DOHH2 (cell line): ENCODE data around the gene PDLIM1.

ENCODE experiments used
- H3F3A ChIP-seq: fragments of 200-600 bp; sonication (generic), shearing (Covaris generic); 2 replicates; pipeline ENCODE4 v1.6.0; 2016; ENCODE audit warnings: antibody characterized with exemption, mild to moderate bottlenecking; ENCODE audit not compliant: control insufficient read depth, insufficient read depth
- H3K27ac ChIP-seq: fragments of 200-600 bp; sonication (generic); 2 replicates; pipeline ENCODE4 v1.5.1; 2014; ENCODE audit warnings: low read depth, mild to moderate bottlenecking, low read length, moderate library complexity
- H3K27me3 ChIP-seq: fragments of 200-600 bp; sonication (generic); 2 replicates; pipeline ENCODE4 v1.6.1; 2014; ENCODE audit warnings: mild to moderate bottlenecking, low read length, mixed read lengths; ENCODE audit not compliant: control insufficient read depth
- H3K36me3 ChIP-seq: fragments of 200-600 bp; sonication (generic); 2 replicates; pipeline ENCODE4 v1.6.1; 2014; ENCODE audit warnings: mild to moderate bottlenecking, low read length, moderate library complexity, mixed read lengths; ENCODE audit not compliant: control insufficient read depth
- H3K4me1 ChIP-seq: fragments of 200-600 bp; sonication (generic); 2 replicates; pipeline ENCODE4 v1.6.1; 2014; ENCODE audit warnings: mild to moderate bottlenecking, low read length, mixed read lengths; ENCODE audit not compliant: control insufficient read depth
- H3K4me2 ChIP-seq: fragments of 200-600 bp; sonication (generic); 2 replicates; pipeline ENCODE4 v1.6.0; 2014; ENCODE audit warnings: mild to moderate bottlenecking, low read length, moderate library complexity
- H3K4me3 ChIP-seq: fragments of 200-600 bp; sonication (generic); 2 replicates; pipeline ENCODE4 v1.5.1; 2014; ENCODE audit warnings: mild to moderate bottlenecking, low read length, mixed read lengths
- H3K79me2 ChIP-seq: fragments of 200-600 bp; sonication (generic); 2 replicates; pipeline ENCODE4 v1.6.1; 2014; ENCODE audit warnings: mild to moderate bottlenecking, low read length, mixed read lengths; ENCODE audit not compliant: control insufficient read depth
- H3K9me2 ChIP-seq: fragments of 200-600 bp; sonication (generic); replicated peaks from 2 replicates; pipeline ENCODE4 v1.6.1; 2014; ENCODE audit warnings: mild to moderate bottlenecking, low read length, mixed read lengths; ENCODE audit not compliant: control insufficient read depth
- H3K9me3 ChIP-seq: fragments of 200-600 bp; sonication (generic); 2 replicates; pipeline ENCODE4 v1.6.1; 2014; ENCODE audit warnings: antibody characterized with exemption, low read length, mixed read lengths; ENCODE audit not compliant: control insufficient read depth, insufficient read depth
- H4K20me1 ChIP-seq: fragments of 200-600 bp; sonication (generic); 2 replicates; pipeline ENCODE4 v1.6.0; 2014; ENCODE audit warnings: low read depth, mild to moderate bottlenecking, antibody characterized with exemption, low read length, moderate library complexity; ENCODE audit not compliant: control insufficient read depth, insufficient read depth
- CTCF ChIP-seq: fragments of 200-600 bp; sonication (generic); IDR thresholded peaks from one replicate; pipeline ENCODE4 v1.5.1; 2014; ENCODE audit warnings: antibody characterized with exemption, mild to moderate bottlenecking, low read depth, low read length; ENCODE audit not compliant: poor library complexity, severe bottlenecking
- EZH2phosphoT487 ChIP-seq: fragments of 200-600 bp; sonication (generic); IDR thresholded peaks from 2 replicates; pipeline ENCODE4 v1.6.1; 2017; ENCODE audit warnings: borderline replicate concordance, mild to moderate bottlenecking, antibody characterized with exemption, low read length, moderate library complexity, mixed read lengths

PDLIM1 gene

DNA sequence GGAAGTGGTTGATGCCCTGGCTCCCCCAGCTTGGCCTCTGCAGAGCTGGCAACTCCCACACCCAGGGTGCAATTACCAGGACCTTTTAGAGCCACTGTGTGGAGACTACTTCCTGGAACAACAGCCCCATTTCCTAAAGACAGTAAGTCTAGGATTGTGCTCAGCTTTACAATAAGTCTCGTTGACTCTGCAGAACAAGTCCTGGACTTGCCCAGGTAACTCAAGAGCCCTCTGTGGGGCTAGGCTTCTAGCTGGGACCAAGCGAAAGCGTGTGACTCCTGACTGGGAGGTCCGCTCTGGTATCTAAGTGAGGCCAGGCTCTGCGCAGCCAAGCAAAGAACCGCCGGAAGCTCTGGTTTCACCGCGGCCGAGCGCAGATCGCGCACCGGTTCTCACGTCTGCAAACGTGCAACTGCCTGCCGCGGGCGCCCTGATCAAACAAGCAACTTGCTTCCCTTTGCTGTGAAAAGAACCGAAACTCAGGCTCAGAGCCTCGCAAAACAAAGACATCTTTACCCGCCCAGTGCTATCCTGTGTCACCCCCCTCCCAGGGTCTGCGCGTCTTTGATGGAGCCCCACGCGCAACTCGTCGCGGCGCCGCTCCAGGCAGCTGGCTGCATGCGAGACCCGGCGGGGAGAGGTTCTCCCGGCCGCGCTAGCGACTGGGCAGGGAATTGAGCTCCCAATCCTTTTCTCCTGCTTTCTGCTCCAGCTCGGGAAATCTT lies 4.4 kb upstream of the PDLIM1 start:
- Histone ChIP-seq H3K27me3 (no peaks in the 10 kb centered on the region), H3F3A (peaks cover 32% of the 10 kb centered on the region), H3K4me2 (peak overlapping the region; percentile 96), H3K27ac (peak overlapping the region; percentile 97), H3K79me2 (peaks cover 5% of the 10 kb centered on the region), H3K4me1 (peaks cover 68% of the 10 kb centered on the region), H4K20me1 (no peaks in the 10 kb centered on the region), H3K9me3 (no peaks in the 10 kb centered on the region), H3K4me3 (peak overlapping the region; percentile 72), H3K36me3 (no peaks in the 10 kb centered on the region), H3K9me2 (no peaks in the 10 kb centered on the region)
- no peak for TF ChIP-seq EZH2phosphoT487
- no peak for TF ChIP-seq CTCF

GRCh38 chr10:95293631-95294030 lies 2.8 kb upstream of the PDLIM1 start:
- Histone ChIP-seq H3K4me3 (peak overlapping the region; percentile 48), H3K27me3 (no peaks in the 10 kb centered on the region), H3K4me2 (peak overlapping the region; percentile 96), H3K79me2 (peaks cover 19% of the 10 kb centered on the region), H4K20me1 (peaks cover 4% of the 10 kb centered on the region; the same call in 1 of the 2 replicates), H3F3A (peaks cover 32% of the 10 kb centered on the region), H3K9me2 (no peaks in the 10 kb centered on the region), H3K36me3 (peaks cover 4% of the 10 kb centered on the region; the same call in 1 of the 2 replicates), H3K9me3 (no peaks in the 10 kb centered on the region), H3K4me1 (peaks cover 83% of the 10 kb centered on the region), H3K27ac (peak overlapping the region; percentile 97)
- TF ChIP-seq EZH2phosphoT487: no peak
- no peak for TF ChIP-seq CTCF

DNA sequence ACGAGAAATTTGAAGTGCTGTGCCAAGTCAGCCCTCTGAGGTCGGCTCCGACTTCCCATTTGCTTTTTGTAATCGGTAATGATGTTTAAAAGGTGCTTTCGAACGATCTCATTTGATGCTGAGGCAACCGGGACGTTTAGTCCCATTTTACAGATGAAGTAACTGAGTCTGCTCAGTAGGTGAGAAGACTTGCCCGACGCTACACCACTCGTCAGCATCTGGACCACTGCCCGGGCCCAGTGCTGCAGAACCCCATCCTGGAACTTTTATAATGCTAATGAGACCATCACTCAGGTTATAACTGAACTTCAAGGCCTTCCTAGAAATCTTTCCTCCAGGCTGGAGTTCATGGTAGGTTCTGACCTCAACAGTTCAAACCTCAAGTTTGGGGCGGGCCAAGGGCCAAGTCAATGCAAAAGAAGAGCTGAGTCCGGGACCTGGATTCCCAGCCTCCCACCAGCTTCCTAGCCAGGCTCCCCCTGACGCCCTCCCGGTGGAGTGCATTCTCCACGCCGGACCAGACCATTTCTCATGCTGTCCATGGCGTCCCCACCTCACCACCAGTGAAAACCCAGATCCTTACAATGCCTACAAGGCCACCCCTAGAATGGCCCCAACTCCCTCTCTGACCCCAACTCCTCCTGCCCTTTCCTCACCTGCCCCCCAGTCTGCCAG lies 699 bp upstream of the PDLIM1 start:
- H3K9me3 ChIP-seq: no peaks in the 10 kb centered on the region
- H4K20me1 ChIP-seq: peaks cover 6% of the 10 kb centered on the region; the same call in 1 of the 2 replicates
- H3K27me3 ChIP-seq: no peaks in the 10 kb centered on the region
- H3K79me2 ChIP-seq: peaks cover 40% of the 10 kb centered on the region
- TF ChIP-seq CTCF (no peak), EZH2phosphoT487 (no peak)
- peak overlapping the region; percentile 96 for H3K4me2 ChIP-seq
- no peaks in the 10 kb centered on the region for H3K9me2 ChIP-seq
- H3K27ac ChIP-seq: peak overlapping the region; percentile 97
- peaks cover 88% of the 10 kb centered on the region for H3K4me1 ChIP-seq
- H3F3A ChIP-seq: peaks cover 32% of the 10 kb centered on the region
- peaks cover 10% of the 10 kb centered on the region for H3K36me3 ChIP-seq
- H3K4me3 ChIP-seq: peak overlapping the region; percentile 88
